RKO (cell line): ENCODE data around the gene TMEM167A.
"Not testable (repeated sequence)": the region's sequence is repeated elsewhere in the genome, so short reads cannot be mapped to it uniquely, and the experiment has no call there.

ENCODE experiments used
- DNase-seq: peaks from one replicate; pipeline ENCODE4 v3.0.0-alpha.2; 2016; ENCODE audit warnings: low spot score

Gene TMEM167A

DNA sequence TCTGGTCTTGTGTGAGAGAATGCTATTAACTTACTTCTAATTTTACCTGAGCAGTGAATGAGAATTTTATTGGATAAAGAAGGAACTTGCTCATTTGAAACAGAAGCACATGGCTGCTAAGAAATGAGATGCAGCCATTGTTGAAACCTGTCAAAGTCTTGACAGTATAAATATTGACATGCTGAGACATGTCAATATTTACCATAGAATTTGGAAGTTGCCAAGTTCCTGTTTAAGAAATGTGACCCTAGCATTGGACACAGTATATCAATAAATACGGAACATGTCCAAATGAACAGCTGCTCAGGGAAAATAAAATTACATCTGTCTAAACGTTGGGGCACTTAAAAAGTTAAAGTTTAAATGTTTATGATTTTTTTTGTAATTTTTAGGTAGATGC, 7.9 kb upstream of the TMEM167A start:
- DNase-seq, result no peak

DNA sequence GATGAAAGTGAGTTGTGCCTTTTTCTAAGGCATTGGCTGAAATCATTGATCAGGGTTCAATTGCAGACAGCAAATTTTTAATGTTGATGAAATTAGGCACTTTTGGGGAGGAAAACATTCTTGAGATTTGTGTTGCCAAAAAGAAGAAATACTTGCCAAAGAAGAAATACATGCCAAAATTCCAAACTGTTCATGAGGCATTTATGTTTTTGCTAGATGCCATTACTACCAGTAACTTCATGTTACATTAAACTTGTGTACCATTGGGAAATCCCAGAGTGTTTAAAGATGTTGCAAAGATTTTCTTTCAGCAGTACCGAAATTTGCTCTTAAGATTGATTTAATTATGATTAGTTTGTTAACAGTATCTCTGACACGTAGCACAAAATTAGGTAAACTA, 7.1 kb upstream of the TMEM167A start:
- DNase-seq, result no peak

DNA sequence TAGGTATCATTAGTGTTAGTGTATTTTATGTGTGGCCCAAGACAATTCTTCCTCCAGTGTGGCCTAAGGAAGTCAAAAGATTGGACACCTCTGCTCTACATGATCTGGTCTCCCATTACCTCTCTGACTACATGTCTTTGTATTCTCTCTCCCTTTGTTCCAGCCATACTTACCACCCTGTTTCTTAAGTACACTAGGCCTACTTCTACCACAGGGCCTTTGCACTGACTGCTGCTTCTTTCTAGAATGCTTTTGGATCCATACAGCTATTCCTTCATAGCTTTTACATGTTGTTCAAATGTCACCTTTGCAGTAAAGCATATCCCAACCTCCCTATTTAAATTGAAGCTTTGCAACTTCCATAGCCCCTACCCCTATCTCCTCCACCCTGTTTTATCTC, 5.6 kb upstream of the TMEM167A start:
- no peak for DNase-seq

DNA sequence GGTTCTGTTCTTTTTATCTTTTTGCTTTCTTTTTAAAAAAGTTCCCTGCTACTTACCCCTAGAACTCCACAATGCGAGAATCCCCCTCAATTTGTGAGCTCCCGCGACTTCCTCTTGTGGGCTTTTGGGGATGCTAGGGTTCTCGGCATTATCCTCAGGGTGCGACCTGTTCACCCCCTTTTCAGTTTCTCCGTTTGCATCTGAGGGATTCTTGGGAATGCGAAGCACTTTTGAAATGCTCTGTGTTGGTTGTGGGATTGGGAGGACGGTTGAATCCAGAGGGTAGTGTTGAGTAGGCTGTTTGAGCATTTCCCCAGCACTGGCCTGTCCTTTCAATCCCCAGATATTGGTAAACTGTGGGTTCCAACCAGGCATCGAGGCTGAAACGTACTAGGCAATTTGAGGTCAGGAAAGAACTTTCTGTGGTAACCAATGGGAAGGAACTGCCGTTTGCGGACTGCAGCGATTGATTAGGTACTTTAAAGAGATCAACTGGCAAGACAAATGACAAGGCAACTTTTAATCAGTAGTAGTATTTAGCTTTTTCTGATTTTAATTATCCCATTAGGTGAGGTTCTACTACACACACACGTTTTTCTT, 568 bp upstream of the TMEM167A start:
- DNase-seq, result peak; percentile 62

DNA sequence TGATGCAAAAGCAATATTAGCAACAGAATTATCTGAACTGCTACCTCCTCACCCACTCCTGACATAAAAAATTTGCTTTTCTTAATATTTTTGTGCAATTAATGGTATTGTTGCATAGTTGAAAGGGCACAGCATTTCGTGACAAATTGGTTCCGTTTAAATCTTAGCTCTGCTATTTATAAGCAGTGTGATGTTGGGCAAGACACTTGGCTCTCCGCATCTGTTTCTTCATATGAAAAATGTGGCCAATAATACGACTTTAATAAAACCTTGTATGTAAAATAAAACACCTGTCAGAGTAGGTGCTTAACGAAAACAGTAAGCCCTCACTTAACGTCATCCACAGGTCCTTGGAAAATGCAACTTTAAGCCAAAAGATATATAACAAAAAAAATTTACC, 4.2 kb downstream of the TMEM167A start:
- DNase-seq, result no peak

DNA sequence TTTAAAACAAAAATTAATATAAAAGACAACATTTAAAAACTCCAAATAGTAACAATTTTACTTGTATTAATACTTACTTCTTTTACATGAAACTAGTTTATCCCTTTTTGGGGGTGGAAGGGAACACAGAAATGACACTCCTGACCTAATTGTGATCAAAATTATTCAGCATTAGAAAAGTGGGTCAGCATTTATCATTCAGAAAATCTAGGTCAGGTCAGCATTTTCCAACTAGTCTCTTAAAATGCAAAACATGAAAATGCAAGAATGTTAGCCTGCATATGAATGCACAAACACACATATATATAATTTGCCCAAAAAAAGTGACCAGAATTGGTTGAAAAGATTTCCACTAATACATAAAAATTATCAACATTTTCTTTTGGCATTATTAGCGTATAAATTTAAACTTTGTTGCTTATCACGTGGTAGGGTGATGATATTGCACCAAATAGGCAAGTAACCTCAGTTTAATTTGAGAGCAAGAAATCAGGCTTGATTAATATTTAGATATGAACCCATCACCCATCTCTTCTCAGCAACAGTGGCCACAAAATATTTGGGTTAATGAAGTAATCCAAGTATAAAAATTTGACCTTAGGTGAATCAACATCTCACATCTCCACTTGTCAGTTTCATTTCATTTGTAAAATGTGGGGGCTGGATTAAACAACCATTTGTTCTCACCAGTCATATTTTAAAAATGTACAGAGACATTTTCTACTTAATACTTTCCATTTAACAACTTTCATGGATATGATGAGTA, 5.7 kb downstream of the TMEM167A start:
- no peak for DNase-seq

DNA sequence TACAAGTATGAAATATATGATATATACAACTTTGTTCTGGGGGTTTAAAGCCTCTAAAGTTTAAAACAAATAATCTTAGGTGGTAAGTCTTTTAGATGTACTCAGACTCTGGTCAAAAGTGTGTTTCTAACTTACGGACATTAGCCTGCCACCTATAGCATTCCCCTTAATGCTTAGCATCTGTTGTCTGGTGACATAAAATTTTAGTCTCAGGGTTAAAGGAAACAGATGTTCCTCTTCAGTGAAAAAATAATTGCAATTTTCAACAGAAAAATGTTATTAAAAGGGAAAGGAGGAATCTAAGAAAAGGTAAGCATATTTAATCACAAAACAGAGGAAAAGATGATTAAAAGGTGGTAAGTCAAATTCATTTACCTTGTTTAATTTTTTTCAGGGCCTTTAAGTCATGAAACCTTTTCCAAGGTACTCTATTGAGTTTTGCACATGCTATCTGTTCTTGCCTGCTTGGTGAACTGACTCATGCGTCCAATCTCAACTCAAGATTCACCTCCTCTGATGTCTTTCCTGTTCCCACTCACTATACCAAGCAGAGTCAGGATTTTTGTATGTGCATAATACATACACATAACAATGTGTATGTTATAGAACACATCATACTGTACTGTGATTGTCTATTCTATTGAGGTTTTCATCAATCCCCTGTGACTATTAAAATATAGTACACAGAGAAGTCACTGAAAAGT, 7.9 kb downstream of the TMEM167A start:
- no peak for DNase-seq

DNA sequence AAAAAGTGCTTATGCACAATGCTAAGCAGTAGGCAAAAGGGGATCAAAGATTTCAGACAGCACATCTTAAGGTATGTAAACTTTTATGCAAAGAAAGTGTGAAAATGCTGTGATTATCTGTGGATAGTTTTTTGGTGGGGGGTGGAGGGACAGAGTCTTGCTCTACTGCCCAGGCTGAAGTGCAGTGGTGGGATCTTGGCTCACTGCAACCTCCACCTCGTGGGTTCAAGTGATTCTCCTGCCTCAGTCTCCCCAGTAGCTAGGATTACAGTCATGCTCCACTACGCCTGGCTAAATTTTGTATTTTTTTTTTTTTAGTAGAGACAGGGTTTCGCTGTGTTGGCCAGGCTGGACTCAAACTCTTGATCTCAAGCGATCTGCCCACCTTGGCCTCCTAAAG, 9.8 kb downstream of the TMEM167A start:
- not testable (repeated sequence) for DNase-seq

DNA sequence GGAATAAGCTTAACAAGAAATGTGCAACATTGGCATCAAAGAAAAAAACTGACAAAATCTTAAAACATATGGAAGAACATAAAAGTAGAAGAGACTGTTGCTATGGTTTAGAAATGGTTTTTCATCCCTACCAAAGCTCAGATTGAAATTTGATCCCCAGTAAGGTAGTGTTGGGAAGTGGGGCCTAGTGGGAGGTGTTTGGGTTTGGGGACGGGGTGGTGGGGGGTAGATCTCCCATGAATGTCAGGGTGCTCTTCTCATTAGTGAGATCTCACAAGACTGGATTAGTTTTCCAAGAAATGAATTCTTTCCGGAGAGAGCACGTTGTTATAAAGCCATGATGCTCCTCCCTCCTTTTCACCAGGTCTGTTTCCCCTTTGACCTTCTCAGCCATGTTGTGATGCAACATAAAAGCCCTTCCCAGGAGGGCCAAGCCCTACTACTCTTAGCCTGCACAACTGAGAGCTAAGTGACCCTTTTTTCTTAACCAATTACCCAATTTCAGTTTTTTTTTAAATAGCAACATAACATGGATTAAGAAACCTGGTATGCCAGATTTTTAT, 10.6 kb downstream of the TMEM167A start:
- DNase-seq, result no peak

DNA sequence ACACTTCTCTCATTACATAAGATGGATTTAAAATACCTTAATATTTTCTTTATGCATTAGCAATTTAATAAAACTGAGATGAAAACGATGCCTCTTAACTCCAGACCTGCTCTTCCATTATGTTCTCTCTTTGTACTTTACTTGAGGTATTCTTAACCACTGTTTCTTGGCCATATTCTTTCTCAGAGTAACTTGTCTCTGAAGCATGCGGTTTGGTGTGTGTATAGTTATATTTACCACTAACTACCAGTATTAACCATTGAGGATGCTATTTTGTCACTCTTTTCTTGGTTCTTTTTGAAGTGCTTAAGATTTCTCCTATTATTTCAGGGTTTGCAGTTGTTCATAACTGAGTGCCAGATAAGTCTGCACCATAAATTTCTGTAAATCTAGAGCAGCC, 17.9 kb downstream of the TMEM167A start:
- DNase-seq, result no peak

DNA sequence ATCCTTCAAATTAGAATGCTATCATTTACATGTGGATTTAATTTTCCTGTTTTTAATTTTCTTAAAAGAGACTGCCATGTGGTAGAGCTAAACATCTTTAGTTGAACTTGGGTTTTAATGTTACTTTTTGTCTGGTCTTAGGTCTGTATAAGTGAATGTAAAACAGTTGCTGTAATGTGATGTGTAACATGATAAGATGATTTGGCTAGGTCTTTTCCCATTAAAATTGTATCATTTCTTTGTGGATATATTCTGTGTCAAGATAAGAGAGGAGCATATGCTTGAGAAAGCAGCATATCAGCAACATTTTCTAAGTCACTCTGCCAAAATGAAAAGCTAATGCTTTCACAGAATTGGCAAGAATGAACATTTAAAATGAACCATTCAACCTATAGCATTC, 18.5 kb downstream of the TMEM167A start:
- no peak for DNase-seq

DNA sequence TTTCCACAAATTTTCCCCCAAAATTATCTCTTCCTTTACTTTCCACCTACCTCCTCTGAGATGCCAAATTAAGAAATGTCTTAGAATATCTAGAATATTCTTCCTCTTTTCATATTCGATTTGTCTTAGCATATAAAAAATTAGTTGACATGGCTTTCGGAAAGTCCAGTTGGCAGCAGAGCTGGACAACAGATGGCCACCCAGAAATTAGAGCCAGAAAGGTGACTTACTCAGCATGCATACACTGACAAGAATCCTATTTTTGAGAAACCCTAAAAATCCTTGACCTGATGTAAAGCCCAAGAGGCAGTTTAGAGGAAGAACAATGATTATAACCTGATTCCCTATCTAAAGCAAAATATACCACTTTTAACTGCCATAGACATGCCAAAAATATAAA, 22.0 kb downstream of the TMEM167A start:
- DNase-seq, result no peak

DNA sequence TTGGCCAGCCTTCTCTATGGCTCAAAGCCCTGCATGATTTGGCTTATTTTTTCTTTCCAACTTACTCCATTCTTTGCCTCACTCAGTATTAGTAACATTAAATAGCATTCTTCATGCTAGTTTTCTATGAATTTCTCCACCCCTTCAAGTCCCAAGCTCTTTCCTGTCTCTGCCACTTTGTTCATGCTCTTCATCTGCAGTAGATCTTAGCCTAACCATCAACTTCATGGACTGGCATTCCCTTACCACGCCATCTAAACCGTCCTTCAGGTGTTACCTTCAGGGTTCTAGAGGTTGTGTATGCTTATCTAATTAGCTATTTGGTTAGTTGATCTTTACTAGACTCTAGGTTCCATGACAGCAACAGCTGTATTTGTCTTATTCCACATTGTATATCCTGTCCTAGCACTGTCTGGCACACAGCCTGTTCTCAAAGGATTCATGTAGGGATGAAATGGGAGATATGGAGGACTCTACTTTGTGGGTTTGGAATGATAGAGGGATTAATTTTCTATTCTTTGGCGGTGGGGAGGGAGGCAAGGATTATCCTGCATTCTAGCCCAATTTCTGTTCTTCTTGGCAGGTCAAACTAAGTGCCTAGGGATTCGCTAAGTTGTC, 26.4 kb downstream of the TMEM167A start:
- DNase-seq, result no peak

DNA sequence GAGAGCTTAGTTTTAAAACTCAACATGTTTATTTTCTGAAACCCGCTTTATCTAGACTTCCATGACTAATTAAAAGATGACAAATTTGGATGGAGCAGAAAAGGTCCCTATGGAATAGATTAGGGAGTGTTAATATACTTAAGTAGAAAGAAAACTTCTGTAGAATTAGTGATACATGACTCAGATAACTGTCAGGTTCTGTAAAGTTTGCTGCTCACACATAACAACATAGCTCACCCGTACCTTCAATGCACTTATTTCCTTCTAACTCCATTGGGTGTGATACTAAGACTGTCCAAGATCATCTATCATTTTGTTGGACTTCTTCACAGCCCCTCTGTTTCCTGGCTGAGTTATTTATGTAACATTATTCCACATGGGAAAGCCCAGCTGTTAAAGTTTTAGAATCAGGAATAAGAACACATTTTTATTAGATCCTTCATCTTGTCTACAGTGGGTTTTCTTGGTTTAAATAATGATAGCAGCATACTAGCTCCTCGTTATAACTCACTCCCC, 27.8 kb downstream of the TMEM167A start:
- DNase-seq, result no peak

DNA sequence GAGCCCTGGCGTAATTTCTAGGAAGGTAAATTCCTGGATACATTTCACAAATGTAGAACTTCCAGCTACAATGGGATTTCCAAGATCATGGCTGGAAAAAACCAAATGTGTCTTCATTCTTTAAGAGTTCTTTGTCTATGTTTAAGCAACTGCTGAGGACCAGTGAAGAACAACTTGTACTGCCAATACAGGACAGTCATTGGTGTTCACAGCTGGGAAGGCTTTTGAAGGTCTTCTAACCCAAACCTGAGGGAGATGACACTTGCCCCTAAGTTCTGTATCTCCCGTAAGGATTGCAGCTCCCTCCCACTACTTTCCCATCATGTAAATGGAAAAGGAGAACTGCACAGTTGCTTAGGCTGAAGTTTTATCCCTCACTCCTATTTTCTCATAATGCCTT, 28.4 kb downstream of the TMEM167A start:
- no peak for DNase-seq

DNA sequence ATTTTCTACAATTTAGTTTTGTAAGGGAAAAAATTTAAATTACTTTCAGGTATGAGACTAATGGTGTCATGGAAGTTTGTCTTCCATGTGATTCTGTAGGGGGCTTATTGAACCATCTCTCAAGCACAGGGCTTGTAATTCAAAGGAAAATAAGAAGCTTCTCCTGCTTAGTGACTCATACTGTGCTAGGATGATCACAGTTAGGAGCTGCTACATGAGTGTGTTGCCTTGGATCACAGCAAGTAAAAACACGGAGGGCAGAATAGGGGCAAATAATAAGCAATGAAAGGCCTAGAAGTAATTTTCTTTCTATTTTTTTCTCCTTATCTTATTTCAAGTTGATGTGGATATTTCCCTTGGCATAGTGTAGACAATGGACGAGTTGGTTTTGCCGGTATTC, 28.9 kb downstream of the TMEM167A start:
- no peak for DNase-seq

DNA sequence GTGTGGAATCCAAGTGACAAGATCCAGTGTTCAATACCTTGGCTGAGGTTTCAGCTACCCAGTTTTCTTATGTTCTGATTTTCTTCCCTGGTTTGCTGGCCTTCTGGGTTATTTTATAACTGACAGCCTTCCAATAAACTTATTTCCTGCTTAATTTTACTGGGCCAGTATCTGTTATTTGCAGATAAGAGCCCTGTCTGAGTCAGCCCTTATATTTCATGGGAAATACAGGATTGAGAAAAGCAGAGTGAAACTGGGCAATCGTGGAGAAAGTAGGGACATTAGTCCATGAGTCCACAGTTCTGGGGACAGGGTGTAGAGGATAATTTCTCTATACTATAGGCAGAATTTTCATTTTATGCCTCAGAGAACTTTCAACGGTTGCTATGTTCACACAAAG, 32.3 kb downstream of the TMEM167A start:
- no peak for DNase-seq

DNA sequence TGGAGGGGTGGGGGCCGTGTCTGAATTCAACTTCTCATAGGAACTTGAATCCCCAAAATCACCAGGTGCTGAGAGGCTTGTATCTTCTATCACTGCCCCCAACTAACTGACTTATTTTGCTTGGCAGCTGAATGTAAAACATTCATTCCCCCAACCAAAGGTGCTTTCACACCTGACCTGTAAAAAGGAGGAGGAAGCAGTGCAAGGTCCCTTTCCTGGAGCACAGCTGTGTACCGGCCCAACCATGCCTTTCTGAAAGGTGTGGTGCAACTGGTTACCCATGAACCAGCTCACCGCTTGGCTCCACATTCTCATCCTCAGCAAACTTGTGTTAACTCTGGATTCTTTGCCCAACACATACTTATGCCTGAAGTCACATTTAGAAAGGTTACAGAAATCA, 34.7 kb downstream of the TMEM167A start:
- no peak for DNase-seq

DNA sequence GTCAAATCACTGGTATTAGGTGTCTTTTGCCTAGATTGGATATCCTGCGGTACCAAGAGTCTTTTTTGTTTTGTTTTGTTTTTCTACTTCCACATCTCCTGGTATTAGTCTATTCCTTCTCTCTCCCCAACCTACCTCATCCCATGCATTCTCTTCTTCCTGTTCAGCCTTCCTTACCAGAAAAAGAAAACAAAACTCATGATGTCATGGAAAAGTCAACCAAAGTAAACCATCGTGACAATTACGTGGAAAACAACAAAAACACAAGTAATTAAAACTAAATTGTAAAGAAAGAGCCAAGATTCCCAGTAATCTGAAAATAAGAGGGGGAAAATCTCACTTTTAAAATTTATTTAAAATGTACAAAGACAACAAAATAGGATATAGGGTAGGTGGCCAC, 38.3 kb downstream of the TMEM167A start:
- no peak for DNase-seq

DNA sequence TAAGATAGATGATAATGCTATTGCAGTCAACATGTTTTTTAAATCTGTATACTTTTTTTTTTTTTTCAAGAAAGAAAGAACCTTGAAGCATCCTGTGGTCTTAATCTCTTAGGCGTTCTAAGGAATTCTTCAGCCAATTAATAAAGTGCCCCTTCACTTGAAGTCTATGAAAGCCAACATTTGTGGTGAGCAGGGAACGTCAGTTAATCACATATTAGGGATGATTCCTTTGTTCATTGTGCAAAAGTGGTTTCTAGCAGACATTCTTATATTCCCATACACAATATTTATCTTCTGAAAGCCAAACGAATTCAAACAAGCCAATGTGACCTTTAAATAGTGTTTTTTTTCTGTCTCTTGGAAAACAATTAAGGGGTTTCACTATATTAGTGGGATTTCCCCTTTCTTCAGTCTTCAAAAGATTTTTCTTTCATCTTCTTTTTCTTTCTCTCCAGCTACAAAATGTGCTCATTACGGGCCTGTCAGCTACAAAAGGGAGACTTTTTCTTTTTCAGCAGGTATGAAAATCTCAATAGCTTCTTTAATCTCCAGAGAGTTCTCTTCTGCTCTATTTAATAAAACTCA, 40.1 kb downstream of the TMEM167A start:
- DNase-seq, result no peak

DNA sequence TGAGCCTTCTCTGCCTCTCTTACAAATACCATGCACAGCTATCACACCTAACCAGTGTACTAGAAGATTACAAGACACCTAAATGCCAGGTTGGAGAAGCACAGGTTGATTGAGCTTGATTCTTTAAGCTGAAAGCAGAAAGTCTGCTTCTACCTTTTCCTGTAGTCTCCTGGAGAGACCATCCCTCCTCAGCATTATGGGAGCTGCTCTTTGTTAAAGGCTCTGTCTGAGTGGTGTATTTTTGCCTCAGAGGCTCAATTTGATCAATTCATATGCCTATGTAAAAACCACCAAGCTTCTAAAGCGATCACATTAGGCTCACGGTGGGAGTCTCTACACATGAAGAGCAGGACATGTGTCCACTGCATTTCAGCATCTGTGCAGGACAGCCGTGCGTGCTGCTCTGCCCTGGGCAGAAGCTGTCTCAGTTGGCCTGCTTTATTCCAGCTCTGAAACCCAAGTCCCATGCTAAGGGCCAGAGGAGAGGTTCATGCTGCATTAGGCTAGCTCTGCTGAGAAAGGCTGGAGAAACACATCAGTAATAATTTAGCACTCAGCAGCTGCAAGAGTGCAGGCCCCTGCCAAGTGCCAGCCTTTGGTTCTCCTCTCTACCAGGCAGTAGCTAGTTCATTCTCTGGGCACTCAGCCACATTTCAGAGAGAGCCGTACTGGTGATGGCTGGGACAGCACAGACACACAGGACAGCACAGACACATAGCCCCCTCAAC, 41.7 kb downstream of the TMEM167A start:
- DNase-seq, result no peak
